ENCODE results near the gene SLC12A7.
A peak's percentile ranks its signal among the peaks of the same experiment; 100 is the strongest.

Gene SLC12A7

GRCh38 chr5:1105350-1106265 is 6.3 kb downstream of the SLC12A7 start:
- peaks cover 0 to 41% (median 18%) of the 10 kb centered on the region in 4 donors for H3K4me1 ChIP-seq
- no peak for DNase-seq
- intact Hi-C loops (cut with DNase I; ENCODE audit: low total_unique reads): no loop called here

GRCh38 chr5:1104327-1105006 is 7.4 kb downstream of the SLC12A7 start:
- TF ChIP-seq, protein P1, sequence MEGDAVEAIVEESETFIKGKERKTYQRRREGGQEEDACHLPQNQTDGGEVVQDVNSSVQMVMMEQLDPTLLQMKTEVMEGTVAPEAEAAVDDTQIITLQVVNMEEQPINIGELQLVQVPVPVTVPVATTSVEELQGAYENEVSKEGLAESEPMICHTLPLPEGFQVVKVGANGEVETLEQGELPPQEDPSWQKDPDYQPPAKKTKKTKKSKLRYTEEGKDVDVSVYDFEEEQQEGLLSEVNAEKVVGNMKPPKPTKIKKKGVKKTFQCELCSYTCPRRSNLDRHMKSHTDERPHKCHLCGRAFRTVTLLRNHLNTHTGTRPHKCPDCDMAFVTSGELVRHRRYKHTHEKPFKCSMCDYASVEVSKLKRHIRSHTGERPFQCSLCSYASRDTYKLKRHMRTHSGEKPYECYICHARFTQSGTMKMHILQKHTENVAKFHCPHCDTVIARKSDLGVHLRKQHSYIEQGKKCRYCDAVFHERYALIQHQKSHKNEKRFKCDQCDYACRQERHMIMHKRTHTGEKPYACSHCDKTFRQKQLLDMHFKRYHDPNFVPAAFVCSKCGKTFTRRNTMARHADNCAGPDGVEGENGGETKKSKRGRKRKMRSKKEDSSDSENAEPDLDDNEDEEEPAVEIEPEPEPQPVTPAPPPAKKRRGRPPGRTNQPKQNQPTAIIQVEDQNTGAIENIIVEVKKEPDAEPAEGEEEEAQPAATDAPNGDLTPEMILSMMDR (IDR thresholded peaks at IDR 0.05): no peak
- intact Hi-C loops (cut with DNase I; ENCODE audit: low total_unique reads): no loop called here
- DNase-seq: no peak

More at GRCh38 chr5:1105350-1106265, 6.3 kb downstream of the SLC12A7 start:
- TF ChIP-seq, protein P1 (IDR thresholded peaks at IDR 0.05): no peak
- peaks cover 0 to 4% (median 0%) of the 10 kb centered on the region in 3 donors for H3K36me3 ChIP-seq
- H3K27ac ChIP-seq: no peak overlapping the region
- no peaks in the 10 kb centered on the region for H3K9me3 ChIP-seq
- no peaks in the 10 kb centered on the region for H3K27me3 ChIP-seq
- H3K4me3 ChIP-seq: no peak overlapping the region

GRCh38 chr5:1103505-1104326 is 8.1 kb downstream of the SLC12A7 start:
- H3K4me3 ChIP-seq: peak overlapping the region in 1 of 2 donors; percentile 8
- peaks cover 0 to 4% (median 0%) of the 10 kb centered on the region in 3 donors for H3K36me3 ChIP-seq
- TF ChIP-seq, protein P1 (IDR thresholded peaks at IDR 0.05): no peak
- H3K9me3 ChIP-seq: no peaks in the 10 kb centered on the region
- no peak overlapping the region for H3K27ac ChIP-seq
- intact Hi-C loops (cut with DNase I; ENCODE audit: low total_unique reads): no loop called here
- peak in 1 of 2 donors; percentile 68 for DNase-seq
- no peaks in the 10 kb centered on the region for H3K27me3 ChIP-seq
- H3K4me1 ChIP-seq: peaks cover 0 to 38% (median 14%) of the 10 kb centered on the region in 4 donors

More at GRCh38 chr5:1104327-1105006, 7.4 kb downstream of the SLC12A7 start:
- Histone ChIP-seq H3K4me3 (no peak overlapping the region), H3K27ac (no peak overlapping the region), H3K4me1 (peaks cover 0 to 32% (median 14%) of the 10 kb centered on the region in 4 donors), H3K36me3 (peaks cover 0 to 4% (median 0%) of the 10 kb centered on the region in 3 donors), H3K9me3 (no peaks in the 10 kb centered on the region), H3K27me3 (no peaks in the 10 kb centered on the region)

DNA sequence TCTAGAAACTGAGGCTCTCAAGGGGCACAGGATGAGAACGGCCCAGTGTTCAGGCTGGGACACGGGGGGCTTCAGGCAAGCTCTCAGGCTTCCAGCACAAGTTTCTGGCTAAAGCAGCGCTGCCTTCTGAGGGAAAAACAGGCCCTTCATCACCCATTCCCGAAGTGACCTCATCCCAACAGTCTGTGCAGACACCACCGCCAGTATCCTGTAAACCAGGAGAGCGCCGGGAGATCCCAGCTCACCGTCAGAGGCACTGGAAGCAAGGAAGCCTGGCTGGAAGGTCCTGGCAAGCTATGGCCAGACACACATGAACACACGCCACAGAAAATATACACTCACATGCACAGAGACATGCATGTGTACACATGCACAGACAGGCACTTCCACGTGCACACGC is 8.8 kb downstream of the SLC12A7 start:
- no peak for DNase-seq
- Histone ChIP-seq H3K9me3 (no peaks in the 10 kb centered on the region), H3K36me3 (peaks cover 0 to 4% (median 0%) of the 10 kb centered on the region in 3 donors), H3K27me3 (no peaks in the 10 kb centered on the region), H3K4me3 (no peak overlapping the region), H3K27ac (no peak overlapping the region), H3K4me1 (peaks cover 0 to 38% (median 14%) of the 10 kb centered on the region in 4 donors)
- TF ChIP-seq, protein P1 (IDR thresholded peaks at IDR 0.05): no peak
- intact Hi-C loops (cut with DNase I; ENCODE audit: low total_unique reads): no loop called here
